Tibial artery (tissue), 4 donors: ENCODE measurements around the gene EDC4.
A peak's percentile ranks its signal among the peaks of the same experiment; 100 is the strongest.

ENCODE experiments used
- DNase-seq, 2 donors: peaks; one replicate each; pipeline ENCODE4 v3.0.0-alpha.2; 2019
- H3K27ac ChIP-seq, 2 donors: fragments of 200-600 bp; sonication (generic) in 1 of 2; 1 replicate in 1 of 2; 2 replicates in 1 of 2; pipeline ENCODE4 v1.5.1; 2018 to 2019; ENCODE audit warnings: mild to moderate bottlenecking in 1 of 2
- H3K27me3 ChIP-seq, 2 donors: fragments of 200-600 bp; sonication (generic) in 1 of 2; one replicate each; pipeline versions ENCODE4 v1.5.1 to v1.6.0; 2016 to 2019
- H3K36me3 ChIP-seq, 3 donors: fragments of 200-600 bp; sonication (generic) in 2 of 3; one replicate each; pipeline ENCODE4 v1.5.1; 2016 to 2019; ENCODE audit warnings: mild to moderate bottlenecking in 2 of 3
- H3K4me1 ChIP-seq, 4 donors: fragments of 200-600 bp; sonication (generic) in 2 of 4; 1 replicate in 3 of 4; 2 replicates in 1 of 4; pipeline ENCODE4 v1.5.1; 2016 to 2019
- H3K4me3 ChIP-seq, 2 donors: fragments of 200-600 bp; sonication (generic) in 1 of 2; 1 replicate in 1 of 2; 2 replicates in 1 of 2; pipeline ENCODE4 v1.5.1; 2018 to 2019; ENCODE audit warnings: mild to moderate bottlenecking in 2 of 2
- H3K9me3 ChIP-seq, 3 donors: fragments of 200-600 bp; sonication (generic) in 1 of 3; one replicate each; pipeline ENCODE4 v1.5.1; 2016 to 2019
- CTCF ChIP-seq, 2 experiments: fragments of 200-600 bp in 1 of 2; fragments of 450-650 bp in 1 of 2; IDR thresholded peaks; one replicate each; pipeline ENCODE4 v1.5.1; 2017 to 2019; ENCODE audit warnings: antibody characterized with exemption in 2 of 2, mild to moderate bottlenecking in 1 of 2, moderate library complexity in 1 of 2
- intact Hi-C: fragments of 100-400 bp; cut with DNase I; formaldehyde crosslinking; loops from one replicate; pipeline ENCODE4 v1.15.0; 2023; ENCODE audit warnings: low total_unique reads

EDC4 gene

GRCh38 chr16:67915831-67916723 lies 43.2 kb downstream of the EDC4 start:
- Histone ChIP-seq H3K4me1 (peaks cover 0 to 43% (median 26%) of the 10 kb centered on the region in 4 donors), H3K4me3 (no peak overlapping the region), H3K36me3 (peaks cover under 1 to 26% (median 2%) of the 10 kb centered on the region in 3 donors), H3K27me3 (no peaks in the 10 kb centered on the region), H3K27ac (peak overlapping the region; percentile 40 to 57), H3K9me3 (no peaks in the 10 kb centered on the region)
- intact Hi-C loops: no loop called here
- no peak for DNase-seq
- no peak for TF ChIP-seq CTCF (IDR thresholded peaks at IDR 0.05)

- Histone ChIP-seq H3K4me3 (no peak overlapping the region), H3K36me3 (peaks cover 0 to 19% (median 0%) of the 10 kb centered on the region in 3 donors), H3K9me3 (no peaks in the 10 kb centered on the region), H3K27ac (peak overlapping the region; percentile 40 to 57), H3K4me1 (peaks cover 0 to 47% (median 26%) of the 10 kb centered on the region in 4 donors), H3K27me3 (no peaks in the 10 kb centered on the region)
- DNase-seq: no peak
- intact Hi-C loops: no loop called here
- TF ChIP-seq CTCF (IDR thresholded peaks at IDR 0.05): no peak
These were observed 44.4 kb downstream of the EDC4 start for GRCh38 chr16:67917140-67917851.

- Histone ChIP-seq H3K27ac (peak overlapping the region; percentile 40 to 57), H3K4me1 (peaks cover 0 to 53% (median 26%) of the 10 kb centered on the region in 4 donors), H3K36me3 (peaks cover 0 to 19% (median 0%) of the 10 kb centered on the region in 3 donors), H3K27me3 (no peaks in the 10 kb centered on the region), H3K9me3 (no peaks in the 10 kb centered on the region), H3K4me3 (no peak overlapping the region)
- intact Hi-C loops: no loop called here
- TF ChIP-seq CTCF (IDR thresholded peaks at IDR 0.05): no peak
- DNase-seq: no peak
These were observed 45.0 kb downstream of the EDC4 start for GRCh38 chr16:67917852-67918236.

- intact Hi-C loops: loop anchor here (10.0 kb wide), 1 partner anchor 245 kb away; no protein-coding TSS in a partner anchor
- Histone ChIP-seq H3K4me3 (no peak overlapping the region), H3K27ac (no peak overlapping the region), H3K36me3 (peaks cover 0 to 18% (median 0%) of the 10 kb centered on the region in 3 donors), H3K4me1 (peaks cover 0 to 65% (median 27%) of the 10 kb centered on the region in 4 donors), H3K9me3 (no peaks in the 10 kb centered on the region), H3K27me3 (no peaks in the 10 kb centered on the region)
- no peak for DNase-seq
- TF ChIP-seq CTCF (IDR thresholded peaks at IDR 0.05): no peak
These were observed 46.9 kb downstream of the EDC4 start for GRCh38 chr16:67919622-67920221.

- intact Hi-C loops: loop anchor here (10.0 kb wide), 1 partner anchor 247 kb away; no protein-coding TSS in a partner anchor
- Histone ChIP-seq H3K4me1 (peaks cover 0 to 64% (median 31%) of the 10 kb centered on the region in 4 donors), H3K9me3 (no peaks in the 10 kb centered on the region), H3K27me3 (no peaks in the 10 kb centered on the region), H3K4me3 (no peak overlapping the region), H3K36me3 (peaks cover 0 to 22% (median 1%) of the 10 kb centered on the region in 3 donors), H3K27ac (no peak overlapping the region)
- no peak for DNase-seq
- TF ChIP-seq CTCF (IDR thresholded peaks at IDR 0.05): no peak
These were observed 49.4 kb downstream of the EDC4 start for GRCh38 chr16:67922221-67922620.
